Measurements from ENCODE around the gene FOXO1.

GRCh38 chr13:40514802-40515201, 151.6 kb downstream of the FOXO1 start:
- TF ChIP-seq CTCF (IDR thresholded peaks at IDR 0.05) (no peak), POLR2A (IDR thresholded peaks at IDR 0.05) (no peak)
